GM23338 (cell line): ENCODE results near the gene PDHX. TPM values are rescaled to one million over a fixed set of nuclear protein-coding genes. Genes with fewer than 3 reads are reported as not detected.

Experiments
- ATAC-seq: fragments of 200-7000 bp; cut with Tn5 transposase; 3 replicates; pipeline ENCODE4 v1.9.1; 2020
- DNase-seq: peaks from one replicate; pipeline ENCODE4 v3.0.0-alpha.2; 2015; ENCODE audit warnings: low spot score
- H2AFZ ChIP-seq: fragments of 200-600 bp; sonication (generic); 2 replicates; pipeline ENCODE4 v1.8.0; 2016; ENCODE audit warnings: antibody characterized with exemption, mild to moderate bottlenecking, moderate library complexity
- H3F3A ChIP-seq: fragments of 200-600 bp; sonication (generic); replicated peaks from 2 replicates; pipeline ENCODE4 v1.8.0; 2017; ENCODE audit warnings: antibody characterized with exemption, mixed run types, low read depth
- H3K27ac ChIP-seq: fragments of 200-600 bp; sonication (generic); 2 replicates; pipeline ENCODE4 v1.6.1; 2016; ENCODE audit warnings: low read depth
- H3K27me3 ChIP-seq: fragments of 200-600 bp; sonication (generic); 2 replicates; pipeline ENCODE4 v1.8.0; 2016; ENCODE audit warnings: mild to moderate bottlenecking, mixed run types, moderate library complexity; ENCODE audit not compliant: insufficient read depth
- H3K36me3 ChIP-seq: fragments of 200-600 bp; sonication (generic); 2 replicates; pipeline ENCODE4 v1.8.0; 2016; ENCODE audit warnings: mild to moderate bottlenecking; ENCODE audit not compliant: insufficient read depth
- H3K4me1 ChIP-seq: fragments of 200-600 bp; sonication (generic); 2 replicates; pipeline ENCODE4 v1.8.0; 2016; ENCODE audit warnings: mild to moderate bottlenecking, moderate library complexity; ENCODE audit not compliant: insufficient read depth
- H3K4me2 ChIP-seq: fragments of 200-600 bp; sonication (generic); 2 replicates; pipeline ENCODE4 v1.7.1; 2017; ENCODE audit warnings: mixed run types
- H3K4me3 ChIP-seq: fragments of 200-600 bp; sonication (generic); 2 replicates; pipeline ENCODE4 v1.6.1; 2016; ENCODE audit warnings: mixed run types
- H3K79me2 ChIP-seq: fragments of 200-600 bp; sonication (generic); replicated peaks from 2 replicates; pipeline ENCODE4 v1.8.0; 2017; ENCODE audit warnings: mild to moderate bottlenecking; ENCODE audit not compliant: insufficient read depth
- H3K9me2 ChIP-seq: fragments of 200-600 bp; sonication (generic); 2 replicates; pipeline ENCODE4 v1.8.0; 2017; ENCODE audit not compliant: insufficient read depth
- H4K20me1 ChIP-seq: fragments of 200-600 bp; sonication (generic); replicated peaks from 2 replicates; pipeline ENCODE4 v1.8.0; 2017; ENCODE audit warnings: mild to moderate bottlenecking; ENCODE audit not compliant: insufficient read depth
- H3K27ac Mint-ChIP-seq: 2 replicates; pipeline ENCODE4 v1.8.0; 2020; ENCODE audit warnings: inconsistent platforms, mild to moderate bottlenecking, moderate library complexity, mixed read lengths
- H3K27me3 Mint-ChIP-seq: 3 replicates; pipeline ENCODE4 v1.8.0; 2022; ENCODE audit warnings: low read depth, mild to moderate bottlenecking, moderate library complexity, mixed read lengths, inconsistent platforms; ENCODE audit not compliant: insufficient read depth, poor library complexity
- H3K36me3 Mint-ChIP-seq: 3 replicates; pipeline ENCODE4 v1.8.0; 2021; ENCODE audit warnings: low read depth, mild to moderate bottlenecking, inconsistent platforms, moderate library complexity, mixed read lengths
- H3K4me1 Mint-ChIP-seq: 3 replicates; pipeline ENCODE4 v1.8.0; 2020; ENCODE audit warnings: mild to moderate bottlenecking, inconsistent platforms, mixed read lengths
- H3K4me3 Mint-ChIP-seq: 3 replicates; pipeline ENCODE4 v1.8.0; 2021; ENCODE audit warnings: moderate library complexity, mild to moderate bottlenecking, inconsistent platforms, mixed read lengths
- H3K9me3 Mint-ChIP-seq: 3 replicates; pipeline ENCODE4 v1.8.0; 2020; ENCODE audit warnings: moderate library complexity, mild to moderate bottlenecking, inconsistent platforms, mixed read lengths
- CREB1 ChIP-seq: fragments of 250-450 bp; sonication (Bioruptor Pico); IDR thresholded peaks from 2 replicates; pipeline ENCODE4 v1.5.0; 2020; ENCODE audit warnings: low read depth, mild to moderate bottlenecking, moderate library complexity
- EZH2 ChIP-seq: fragments of 200-600 bp; sonication (generic); IDR thresholded peaks from one replicate; pipeline ENCODE4 v1.8.0; 2017; ENCODE audit warnings: antibody characterized with exemption, mild to moderate bottlenecking, low read depth; ENCODE audit not compliant: unreplicated experiment
- EZH2phosphoT487 ChIP-seq: fragments of 200-600 bp; sonication (generic); IDR thresholded peaks from one replicate; pipeline ENCODE4 v1.8.1; 2018; ENCODE audit warnings: antibody characterized with exemption; ENCODE audit not compliant: unreplicated experiment
- JUNB ChIP-seq: IDR thresholded peaks from one replicate; pipeline ENCODE4 v1.6.1; 2016; ENCODE audit warnings: antibody characterized with exemption; ENCODE audit not compliant: unreplicated experiment
- POLR2AphosphoS5 ChIP-seq: IDR thresholded peaks from 2 replicates; pipeline ENCODE4 v1.6.1; 2016; ENCODE audit warnings: antibody characterized with exemption, low read depth
- ZNF331 ChIP-seq: fragments of 250-450 bp; sonication (Bioruptor Pico); IDR thresholded peaks from 2 replicates; pipeline ENCODE4 v1.5.0; 2020; ENCODE audit warnings: low read depth, mild to moderate bottlenecking, moderate library complexity
- polyA plus RNA-seq: library from polyadenylated mRNA; unstranded; fragments of >200 nt; fragmentation: Nextera tagmentation; extraction: Ambion mirVana; gene quantifications from 2 replicates; pipeline ENCODE4 v1.2.1, GENCODE V29; 2016
- total RNA-seq: library from RNA; depleted of rRNA; stranded (reverse); fragments of >200 nt; shearing (Covaris generic); gene quantifications from 2 replicates; pipeline ENCODE4 v1.2.3, GENCODE V29; 2014
- TF ChIP-seq, protein P1 (sequence below): IDR thresholded peaks from 2 replicates; pipeline ENCODE4 v1.6.1; 2016; ENCODE audit warnings: antibody characterized with exemption
- TF ChIP-seq, protein P2 (sequence below), 2 experiments: fragments of 200-600 bp in 1 of 2; sonication (generic) in 1 of 2; conservative IDR thresholded peaks; 2 replicates each; pipeline versions ENCODE4 v1.5.1 to v1.6.1; 2016 to 2017; ENCODE audit warnings: antibody characterized with exemption in 2 of 2, low read depth in 2 of 2, mild to moderate bottlenecking in 2 of 2, moderate library complexity in 1 of 2

Gene PDHX
- total and polyA plus RNA-seq, 2 experiments from 2014 or later, result 36.9 to 40.2 TPM

DNA sequence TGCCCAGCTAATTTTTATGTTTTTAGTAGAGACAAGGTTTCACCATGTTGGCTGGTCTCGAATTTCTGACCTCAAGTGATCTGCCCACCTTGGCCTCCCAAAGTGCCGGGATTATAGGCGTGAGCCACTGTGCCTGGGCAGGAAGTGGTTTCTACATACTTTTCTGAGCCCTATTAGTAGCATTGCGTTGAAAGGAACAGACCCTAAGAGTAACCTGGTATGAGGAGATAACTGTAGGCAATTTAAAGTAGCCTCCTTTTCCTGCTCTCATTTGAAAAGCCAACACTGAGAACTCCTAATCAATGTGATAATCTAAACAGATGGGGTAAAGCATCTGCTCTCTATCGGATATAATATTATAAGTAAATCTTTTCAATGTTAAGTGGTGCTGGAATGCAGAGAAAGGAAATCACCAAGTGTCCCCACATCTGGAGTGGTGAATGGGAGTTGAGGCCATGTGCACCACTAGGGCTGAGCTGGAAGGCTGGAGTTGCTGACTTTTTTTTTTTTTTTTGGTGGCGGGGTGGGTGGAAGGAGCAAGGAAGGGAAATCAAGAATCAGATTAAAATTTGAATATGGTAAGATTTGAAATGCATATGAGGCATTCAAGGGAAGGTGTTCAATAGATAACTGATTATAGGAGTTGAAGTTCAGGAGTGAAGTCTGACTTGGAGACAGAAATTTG is 20.7 kb downstream of the PDHX start:
- no peak for ATAC-seq
- peaks cover 19% of the 10 kb centered on the region; the same call in 1 of the 2 replicates for H3K79me2 ChIP-seq

DNA sequence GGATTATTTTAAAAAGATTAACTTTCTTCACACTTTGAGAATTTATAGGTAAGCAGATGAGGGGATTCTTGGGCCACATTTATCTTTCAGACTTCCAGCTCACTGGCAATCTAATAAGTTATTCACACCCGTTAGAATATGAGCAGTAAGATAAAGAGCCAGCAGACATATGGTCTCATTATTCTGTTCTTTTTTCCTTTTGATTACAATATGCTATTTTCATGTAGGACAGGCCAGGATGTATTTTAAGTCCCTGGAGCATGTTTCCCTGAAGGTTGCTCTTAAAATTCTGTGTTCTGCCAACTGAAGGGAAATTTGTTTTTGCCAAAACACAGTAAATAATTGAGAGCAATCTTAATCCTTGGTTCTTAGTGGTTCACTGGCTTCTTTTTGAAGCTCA is 22.2 kb downstream of the PDHX start:
- Histone ChIP-seq H2AFZ (no peak overlapping the region), H3K4me3 (no peak overlapping the region), H3K4me2 (no peak overlapping the region), H3K4me1 (no peaks in the 10 kb centered on the region), H3K27me3 (no peaks in the 10 kb centered on the region), H4K20me1 (no peaks in the 10 kb centered on the region), H3K79me2 (peaks cover 35% of the 10 kb centered on the region), H3K27ac (no peak overlapping the region), H3K36me3 (no peaks in the 10 kb centered on the region), H3F3A (no peaks in the 10 kb centered on the region), H3K9me2 (no peaks in the 10 kb centered on the region)
- ATAC-seq (no peak), DNase-seq (no peak)
- H3K27me3 Mint-ChIP-seq, result no peaks in the 10 kb centered on the region
- no peak overlapping the region for H3K4me3 Mint-ChIP-seq
- no peaks in the 10 kb centered on the region for H3K9me3 Mint-ChIP-seq
- H3K36me3 Mint-ChIP-seq, result no peaks in the 10 kb centered on the region
- H3K27ac Mint-ChIP-seq, result no peak overlapping the region
- H3K4me1 Mint-ChIP-seq, result peaks cover 6% of the 10 kb centered on the region; the same call in 2 of the 3 replicates
- TF ChIP-seq CREB1 (no peak), JUNB (no peak), ZNF331 (no peak), EZH2phosphoT487 (no peak), EZH2 (no peak)
- TF ChIP-seq, protein P1, sequence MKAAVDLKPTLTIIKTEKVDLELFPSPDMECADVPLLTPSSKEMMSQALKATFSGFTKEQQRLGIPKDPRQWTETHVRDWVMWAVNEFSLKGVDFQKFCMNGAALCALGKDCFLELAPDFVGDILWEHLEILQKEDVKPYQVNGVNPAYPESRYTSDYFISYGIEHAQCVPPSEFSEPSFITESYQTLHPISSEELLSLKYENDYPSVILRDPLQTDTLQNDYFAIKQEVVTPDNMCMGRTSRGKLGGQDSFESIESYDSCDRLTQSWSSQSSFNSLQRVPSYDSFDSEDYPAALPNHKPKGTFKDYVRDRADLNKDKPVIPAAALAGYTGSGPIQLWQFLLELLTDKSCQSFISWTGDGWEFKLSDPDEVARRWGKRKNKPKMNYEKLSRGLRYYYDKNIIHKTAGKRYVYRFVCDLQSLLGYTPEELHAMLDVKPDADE, result no peak
- TF ChIP-seq, protein P2, sequence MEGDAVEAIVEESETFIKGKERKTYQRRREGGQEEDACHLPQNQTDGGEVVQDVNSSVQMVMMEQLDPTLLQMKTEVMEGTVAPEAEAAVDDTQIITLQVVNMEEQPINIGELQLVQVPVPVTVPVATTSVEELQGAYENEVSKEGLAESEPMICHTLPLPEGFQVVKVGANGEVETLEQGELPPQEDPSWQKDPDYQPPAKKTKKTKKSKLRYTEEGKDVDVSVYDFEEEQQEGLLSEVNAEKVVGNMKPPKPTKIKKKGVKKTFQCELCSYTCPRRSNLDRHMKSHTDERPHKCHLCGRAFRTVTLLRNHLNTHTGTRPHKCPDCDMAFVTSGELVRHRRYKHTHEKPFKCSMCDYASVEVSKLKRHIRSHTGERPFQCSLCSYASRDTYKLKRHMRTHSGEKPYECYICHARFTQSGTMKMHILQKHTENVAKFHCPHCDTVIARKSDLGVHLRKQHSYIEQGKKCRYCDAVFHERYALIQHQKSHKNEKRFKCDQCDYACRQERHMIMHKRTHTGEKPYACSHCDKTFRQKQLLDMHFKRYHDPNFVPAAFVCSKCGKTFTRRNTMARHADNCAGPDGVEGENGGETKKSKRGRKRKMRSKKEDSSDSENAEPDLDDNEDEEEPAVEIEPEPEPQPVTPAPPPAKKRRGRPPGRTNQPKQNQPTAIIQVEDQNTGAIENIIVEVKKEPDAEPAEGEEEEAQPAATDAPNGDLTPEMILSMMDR (conservative IDR thresholded peaks at IDR 0.05; ENCODE audit: low read depth in 2 of 2), result no peak

More for the DNA sequence above, 20.7 kb downstream of the PDHX start:
- Mint-ChIP-seq H3K36me3 (no peaks in the 10 kb centered on the region), H3K27me3 (no peaks in the 10 kb centered on the region), H3K4me3 (no peak overlapping the region), H3K27ac (no peak overlapping the region), H3K4me1 (peaks cover 6% of the 10 kb centered on the region; the same call in 2 of the 3 replicates), H3K9me3 (no peaks in the 10 kb centered on the region)
- Histone ChIP-seq H3K27ac (no peak overlapping the region), H3K27me3 (no peaks in the 10 kb centered on the region), H2AFZ (no peak overlapping the region), H3K4me2 (no peak overlapping the region), H3F3A (no peaks in the 10 kb centered on the region), H3K4me3 (no peak overlapping the region), H3K36me3 (no peaks in the 10 kb centered on the region), H4K20me1 (no peaks in the 10 kb centered on the region), H3K9me2 (no peaks in the 10 kb centered on the region), H3K4me1 (no peaks in the 10 kb centered on the region)
- TF ChIP-seq CREB1, result no peak
- TF ChIP-seq, protein P2 (conservative IDR thresholded peaks at IDR 0.05; ENCODE audit: low read depth in 2 of 2), result no peak
- TF ChIP-seq, protein P1, result no peak
- TF ChIP-seq JUNB, result no peak
- TF ChIP-seq POLR2AphosphoS5, result no peak
- DNase-seq, result no peak
